ENCODE results near the gene KLHL3. TPM values are rescaled to one million over a fixed set of nuclear protein-coding genes. Genes with fewer than 3 reads are reported as not detected.
A peak's percentile ranks its signal among the peaks of the same experiment; 100 is the strongest.

KLHL3 gene
- total RNA-seq, 2 donors from 2014 or later = 3.1 to 17.2 TPM

GRCh38 chr5:137730336-137730735 is 5.6 kb downstream of the KLHL3 start:
- Mint-ChIP-seq H3K9me3 (no peaks in the 10 kb centered on the region), H3K27ac (no peak overlapping the region), H3K36me3 (peaks cover 0 to 9% of the 10 kb centered on the region in 2 donors)
- no peak for ATAC-seq
- DNase-seq (ENCODE audit: low spot score in 2 of 2) = no peak

- H3K36me3 Mint-ChIP-seq = peaks cover 0 to 9% of the 10 kb centered on the region in 2 donors
- no peak overlapping the region for H3K27ac Mint-ChIP-seq
- DNase-seq (ENCODE audit: low spot score in 2 of 2) (no peak), ATAC-seq (no peak)
- H3K9me3 Mint-ChIP-seq = no peaks in the 10 kb centered on the region
These were observed 7.8 kb downstream of the KLHL3 start for GRCh38 chr5:137728048-137728447.

GRCh38 chr5:137727623-137728022 is 8.3 kb downstream of the KLHL3 start:
- no peaks in the 10 kb centered on the region for H3K9me3 Mint-ChIP-seq
- ATAC-seq (no peak), DNase-seq (ENCODE audit: low spot score in 2 of 2) (no peak)
- no peak overlapping the region for H3K27ac Mint-ChIP-seq
- H3K36me3 Mint-ChIP-seq = peaks cover 0 to 9% of the 10 kb centered on the region in 2 donors

- H3K36me3 Mint-ChIP-seq = no peaks in the 10 kb centered on the region
These were observed 11.6 kb downstream of the KLHL3 start for GRCh38 chr5:137724251-137724650.

GRCh38 chr5:137718611-137719010 is 17.3 kb downstream of the KLHL3 start:
- DNase-seq (ENCODE audit: low spot score in 2 of 2) (no peak), ATAC-seq (no peak)
- Mint-ChIP-seq H3K27ac (no peak overlapping the region), H3K9me3 (peaks cover 0 to 5% of the 10 kb centered on the region in 2 donors), H3K36me3 (peaks cover 11 to 19% of the 10 kb centered on the region in 2 donors)

More at GRCh38 chr5:137724251-137724650, 11.6 kb downstream of the KLHL3 start:
- DNase-seq (ENCODE audit: low spot score in 2 of 2) = no peak
- no peak for ATAC-seq
- Mint-ChIP-seq H3K27ac (no peak overlapping the region), H3K9me3 (no peaks in the 10 kb centered on the region)

GRCh38 chr5:137716337-137716736 is 19.6 kb downstream of the KLHL3 start:
- Mint-ChIP-seq H3K9me3 (peaks cover 0 to 12% of the 10 kb centered on the region in 2 donors), H3K36me3 (peaks cover 11 to 31% of the 10 kb centered on the region in 2 donors), H3K27ac (no peak overlapping the region)
- no peak for ATAC-seq
- no peak for DNase-seq (ENCODE audit: low spot score in 2 of 2)

GRCh38 chr5:137715456-137715855 is 20.4 kb downstream of the KLHL3 start:
- Mint-ChIP-seq H3K27ac (no peak overlapping the region), H3K9me3 (peaks cover 0 to 12% of the 10 kb centered on the region in 2 donors), H3K36me3 (peaks cover 11 to 39% of the 10 kb centered on the region in 2 donors)
- no peak for DNase-seq (ENCODE audit: low spot score in 2 of 2)
- ATAC-seq = no peak

- ATAC-seq = no peak
- Mint-ChIP-seq H3K27ac (no peak overlapping the region), H3K36me3 (peaks cover 11 to 39% of the 10 kb centered on the region in 2 donors), H3K9me3 (peaks cover 0 to 12% of the 10 kb centered on the region in 2 donors)
- no peak for DNase-seq (ENCODE audit: low spot score in 2 of 2)
These were observed 20.9 kb downstream of the KLHL3 start for GRCh38 chr5:137714946-137715345.

- no peak overlapping the region for H3K27ac Mint-ChIP-seq
- H3K36me3 Mint-ChIP-seq = peaks cover 11 to 39% of the 10 kb centered on the region in 2 donors
- DNase-seq (ENCODE audit: low spot score in 2 of 2) = no peak
- no peak for ATAC-seq
- peaks cover 0 to 12% of the 10 kb centered on the region in 2 donors for H3K9me3 Mint-ChIP-seq
These were observed 21.4 kb downstream of the KLHL3 start for GRCh38 chr5:137714494-137714893.

- peaks cover 0 to 12% of the 10 kb centered on the region in 2 donors for H3K9me3 Mint-ChIP-seq
- H3K27ac Mint-ChIP-seq = no peak overlapping the region
- ATAC-seq (no peak), DNase-seq (ENCODE audit: low spot score in 2 of 2) (no peak)
- peaks cover 18 to 51% of the 10 kb centered on the region in 2 donors for H3K36me3 Mint-ChIP-seq
These were observed 23.7 kb downstream of the KLHL3 start for GRCh38 chr5:137712139-137712667.

GRCh38 chr5:137710086-137710485 is 25.8 kb downstream of the KLHL3 start:
- DNase-seq (ENCODE audit: low spot score in 2 of 2) (no peak), ATAC-seq (no peak)
- Mint-ChIP-seq H3K9me3 (peaks cover 0 to 12% of the 10 kb centered on the region in 2 donors), H3K27ac (no peak overlapping the region), H3K36me3 (peaks cover 18 to 60% of the 10 kb centered on the region in 2 donors)

- DNase-seq (ENCODE audit: low spot score in 2 of 2) = no peak
- peaks cover 0 to 7% of the 10 kb centered on the region in 2 donors for H3K9me3 Mint-ChIP-seq
- H3K27ac Mint-ChIP-seq = peak overlapping the region in 1 of 2 donors; percentile 8
- ATAC-seq = no peak
- H3K36me3 Mint-ChIP-seq = peaks cover 8 to 50% of the 10 kb centered on the region in 2 donors
These were observed 26.9 kb downstream of the KLHL3 start for GRCh38 chr5:137708796-137709559.

GRCh38 chr5:137708062-137708461 is 27.8 kb downstream of the KLHL3 start:
- Mint-ChIP-seq H3K36me3 (peaks cover 6 to 45% of the 10 kb centered on the region in 2 donors), H3K27ac (peak overlapping the region in 1 of 2 donors; percentile 8), H3K9me3 (peaks cover 0 to 6% of the 10 kb centered on the region in 2 donors)
- DNase-seq (ENCODE audit: low spot score in 2 of 2) = no peak
- no peak for ATAC-seq

GRCh38 chr5:137706841-137707240 is 29.0 kb downstream of the KLHL3 start:
- no peaks in the 10 kb centered on the region for H3K9me3 Mint-ChIP-seq
- peaks cover 6 to 44% of the 10 kb centered on the region in 2 donors for H3K36me3 Mint-ChIP-seq
- no peak overlapping the region for H3K27ac Mint-ChIP-seq
- DNase-seq (ENCODE audit: low spot score in 2 of 2) = no peak
- no peak for ATAC-seq

GRCh38 chr5:137705106-137705505 is 30.8 kb downstream of the KLHL3 start:
- peak overlapping the region in 1 of 2 donors; percentile 10 for H3K27ac Mint-ChIP-seq
- H3K9me3 Mint-ChIP-seq = no peaks in the 10 kb centered on the region
- DNase-seq (ENCODE audit: low spot score in 2 of 2) (no peak), ATAC-seq (no peak)
- H3K36me3 Mint-ChIP-seq = peaks cover 6 to 40% of the 10 kb centered on the region in 2 donors

- no peaks in the 10 kb centered on the region for H3K9me3 Mint-ChIP-seq
- no peak overlapping the region for H3K27ac Mint-ChIP-seq
- H3K36me3 Mint-ChIP-seq = peaks cover 4 to 37% of the 10 kb centered on the region in 2 donors
- DNase-seq (ENCODE audit: low spot score in 2 of 2) (no peak), ATAC-seq (no peak)
These were observed 32.3 kb downstream of the KLHL3 start for GRCh38 chr5:137703565-137703964.

- ATAC-seq (no peak), DNase-seq (ENCODE audit: low spot score in 2 of 2) (no peak)
- H3K36me3 Mint-ChIP-seq = peaks cover 0 to 29% of the 10 kb centered on the region in 2 donors
- H3K9me3 Mint-ChIP-seq = peaks cover 0 to 3% of the 10 kb centered on the region in 2 donors
- no peak overlapping the region for H3K27ac Mint-ChIP-seq
These were observed 35.6 kb downstream of the KLHL3 start for GRCh38 chr5:137700282-137700680.

Measured in activated naive CD4-positive, alpha-beta T cell treated with anti-CD3 and anti-CD28 coated beads, Interleukin-2, amount 50 U/mL, for 72 hours (primary cell).